AG09319 (cell line): Measurements from ENCODE around the gene ITGA6.

Experiments used
- DNase-seq: peaks from one replicate; pipeline ENCODE4 v3.0.0-alpha.2; 2010; ENCODE audit warnings: low read depth; ENCODE audit errors: extremely low read depth
- CTCF ChIP-seq: IDR thresholded peaks from 2 replicates; pipeline ENCODE4 v1.5.1; 2011; ENCODE audit warnings: low read depth, mild to moderate bottlenecking, inconsistent platforms, low read length, moderate library complexity

The ITGA6 gene

GRCh38 chr2:172435606-172435911 lies 8.2 kb downstream of the ITGA6 start:
- DNase-seq, result no peak
- no peak for TF ChIP-seq CTCF

GRCh38 chr2:172436889-172437288 lies 9.5 kb downstream of the ITGA6 start:
- TF ChIP-seq CTCF, result no peak

GRCh38 chr2:172437419-172438341 lies 10.3 kb downstream of the ITGA6 start:
- DNase-seq, result no peak
- TF ChIP-seq CTCF, result no peak

More at GRCh38 chr2:172436889-172437288, 9.5 kb downstream of the ITGA6 start:
- DNase-seq, result no peak

- no peak for DNase-seq
- TF ChIP-seq CTCF, result no peak
Measured at GRCh38 chr2:172438741-172439508, 11.5 kb downstream of the ITGA6 start.

GRCh38 chr2:172439509-172439860 lies 12.1 kb downstream of the ITGA6 start:
- DNase-seq, result no peak
- no peak for TF ChIP-seq CTCF

GRCh38 chr2:172439911-172440310 lies 12.5 kb downstream of the ITGA6 start:
- no peak for DNase-seq
- TF ChIP-seq CTCF, result no peak

- no peak for TF ChIP-seq CTCF
Measured at GRCh38 chr2:172440795-172441194, 13.4 kb downstream of the ITGA6 start.

More at GRCh38 chr2:172440795-172441194, 13.4 kb downstream of the ITGA6 start:
- DNase-seq, result no peak
